GM19397 (cell line): ENCODE measurements around the gene PHTF2.
A peak's percentile ranks its signal among the peaks of the same experiment; 100 is the strongest.

Experiments
- ATAC-seq: cut with Tn5 transposase; IDR thresholded peaks from one replicate; pipeline ENCODE4 v1.9.1; 2021; ENCODE audit warnings: mild to moderate bottlenecking, moderate library complexity; ENCODE audit not compliant: unreplicated experiment

The PHTF2 gene

GRCh38 chr7:77791956-77792355 is 6.6 kb upstream of the PHTF2 start:
- ATAC-seq, result no peak

DNA sequence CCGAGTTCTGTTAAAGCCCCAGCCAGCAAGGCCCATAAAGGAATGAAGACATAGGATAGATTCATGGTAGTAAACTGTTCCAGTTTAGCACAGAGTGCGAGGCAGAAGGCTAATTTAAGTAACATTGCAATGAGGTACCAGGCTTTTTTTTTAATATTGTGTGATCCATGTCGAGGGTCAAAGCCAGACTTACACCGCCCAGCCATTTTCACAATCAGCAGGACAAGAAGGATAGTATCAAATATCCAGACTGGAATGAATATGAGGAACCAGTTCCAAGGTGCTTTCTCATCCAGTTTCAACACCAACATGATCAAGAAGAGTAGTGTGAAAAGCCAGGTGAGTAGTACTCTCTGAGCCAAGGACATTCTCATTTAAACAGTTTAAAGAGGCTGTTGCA is 4.6 kb upstream of the PHTF2 start:
- ATAC-seq, result no peak

GRCh38 chr7:77796109-77796508 is 2.5 kb upstream of the PHTF2 start:
- ATAC-seq, result no peak

GRCh38 chr7:77796960-77797359 is 1.6 kb upstream of the PHTF2 start:
- ATAC-seq, result no peak

DNA sequence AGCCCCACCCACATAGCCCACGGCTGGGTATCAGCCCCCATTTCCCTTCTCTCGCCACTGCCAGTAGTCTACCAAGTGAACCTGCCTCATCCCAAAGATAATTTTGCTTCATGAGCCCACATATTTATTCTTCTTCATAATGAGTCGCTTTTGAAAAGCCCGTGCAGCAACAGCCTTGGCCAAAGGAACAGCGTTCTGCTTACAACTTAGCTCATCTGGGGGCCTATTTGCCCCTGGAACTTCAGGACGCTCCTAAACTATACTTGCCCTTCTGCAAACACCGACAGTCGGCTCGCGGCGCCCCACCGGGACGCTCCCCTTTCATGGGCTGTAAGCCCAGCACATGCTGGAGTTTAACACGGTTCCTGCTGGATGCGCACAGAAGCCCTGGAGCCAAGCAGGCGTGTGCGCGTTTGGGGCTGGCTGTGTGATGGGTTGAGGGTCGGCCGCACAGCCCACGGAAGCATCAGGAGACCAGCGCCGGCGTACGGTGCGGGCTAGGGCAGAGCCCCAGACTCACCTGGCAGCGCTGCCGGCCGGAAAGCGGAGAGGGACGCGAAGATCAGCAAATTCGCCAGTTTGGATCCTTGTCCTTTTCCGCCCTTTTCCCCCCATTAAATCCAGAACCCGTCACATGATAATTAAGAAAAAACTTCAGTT is 709 bp upstream of the PHTF2 start:
- ATAC-seq, result peak; percentile 31

- ATAC-seq, result peak; percentile 3
These were observed 748 bp downstream of the PHTF2 start for GRCh38 chr7:77799078-77799964.

- ATAC-seq, result no peak
These were observed 1.6 kb downstream of the PHTF2 start for GRCh38 chr7:77800158-77800557.

DNA sequence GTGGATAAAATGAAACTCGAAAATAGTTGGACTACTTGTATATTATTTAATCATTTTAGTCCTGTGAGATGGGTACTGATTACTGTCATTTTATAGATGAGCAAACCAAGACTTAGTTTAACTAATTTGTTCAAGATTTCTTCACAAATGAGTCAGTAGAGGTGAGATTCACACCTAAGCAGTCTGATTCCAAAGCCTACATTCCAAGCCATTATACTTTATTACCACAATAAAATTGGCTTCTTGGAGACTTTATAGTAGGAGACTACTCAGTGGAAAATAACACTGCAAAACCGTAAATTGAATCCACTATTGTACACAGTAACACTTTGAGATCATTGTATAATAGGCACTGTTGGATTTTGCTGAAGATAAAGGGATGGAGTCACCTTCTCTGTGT is 2.2 kb downstream of the PHTF2 start:
- no peak for ATAC-seq

DNA sequence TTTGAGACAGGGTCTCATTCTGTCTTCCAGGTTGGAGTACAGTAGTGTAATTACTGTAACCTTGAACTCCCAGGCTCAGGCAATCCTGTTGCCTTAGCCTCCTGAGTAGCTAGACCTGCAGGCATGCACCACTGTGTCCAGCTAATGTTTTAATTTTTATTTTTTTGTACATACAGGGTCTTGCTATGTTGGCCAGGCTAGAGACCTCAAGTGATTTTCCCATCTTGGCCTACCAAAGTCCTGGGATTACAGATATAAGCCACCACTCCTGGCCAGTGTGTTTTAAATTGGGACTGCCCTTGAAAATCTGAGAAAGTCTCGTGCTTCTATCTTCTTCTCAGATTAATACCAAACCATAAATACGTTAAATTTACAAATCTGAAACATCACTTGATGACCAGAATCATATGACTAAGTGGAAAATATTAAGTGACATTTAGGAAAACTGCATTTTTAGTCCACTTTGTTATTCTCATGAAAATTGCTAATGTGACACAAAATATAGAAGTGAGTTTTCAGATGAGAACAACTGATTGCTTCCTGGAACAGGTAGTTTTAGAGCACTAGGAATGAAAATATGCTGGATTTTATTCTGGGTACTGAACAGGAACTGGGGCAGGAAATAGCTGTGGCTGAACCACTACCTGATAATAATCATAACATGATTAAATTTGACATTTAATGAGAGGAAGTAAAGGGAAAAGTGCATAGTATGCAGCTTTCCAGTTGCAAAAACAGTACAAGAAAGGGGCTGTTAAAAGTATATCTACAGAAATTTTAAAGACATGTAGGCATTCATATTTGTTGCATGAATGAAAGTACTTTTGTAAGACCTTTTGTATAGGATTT is 4.2 kb downstream of the PHTF2 start:
- no peak for ATAC-seq

- ATAC-seq, result no peak
These were observed 7.9 kb downstream of the PHTF2 start for GRCh38 chr7:77806425-77806824.

GRCh38 chr7:77808517-77808916 is 9.9 kb downstream of the PHTF2 start:
- ATAC-seq, result no peak

GRCh38 chr7:77811516-77812289 is 13.1 kb downstream of the PHTF2 start:
- no peak for ATAC-seq

DNA sequence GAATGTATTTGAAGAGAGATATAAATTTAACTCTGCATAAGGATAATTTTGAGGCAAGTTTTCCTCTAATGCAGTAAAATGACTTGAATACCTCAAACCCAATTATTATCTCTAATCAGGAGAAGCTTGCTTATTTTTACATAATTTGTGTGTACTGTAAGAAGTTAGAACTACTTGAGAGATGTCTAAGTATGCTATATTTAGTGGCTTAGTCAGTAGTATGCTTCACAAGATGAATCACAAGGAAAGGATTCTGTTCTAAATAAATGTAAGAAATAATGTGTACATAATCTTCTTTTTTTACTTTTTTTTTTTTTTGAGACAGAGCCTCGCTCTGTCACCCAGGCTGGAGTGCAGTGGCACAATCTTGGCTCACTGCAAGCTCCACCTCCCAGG is 13.7 kb downstream of the PHTF2 start:
- ATAC-seq, result no peak

DNA sequence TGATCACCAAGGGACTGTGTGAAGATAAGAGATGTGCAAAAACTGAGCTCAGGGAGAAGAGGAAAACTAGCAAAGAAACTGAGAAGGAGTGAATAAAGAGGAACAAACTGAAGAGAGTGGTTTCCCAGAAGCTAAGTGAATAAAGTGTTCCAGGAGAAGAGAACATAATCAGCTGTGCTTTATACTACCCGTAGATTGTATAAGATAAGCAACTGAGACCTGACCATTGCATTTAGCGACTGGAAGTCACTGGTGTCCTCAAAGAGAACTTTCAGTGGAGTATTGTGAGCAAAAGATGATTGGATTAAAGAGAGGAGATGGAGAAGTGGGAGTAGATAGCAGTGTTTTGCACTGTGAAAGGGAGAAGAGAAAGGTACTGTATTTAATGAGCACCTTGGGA is 14.6 kb downstream of the PHTF2 start:
- no peak for ATAC-seq

- no peak for ATAC-seq
These were observed 20.4 kb downstream of the PHTF2 start for GRCh38 chr7:77819021-77819420.

- no peak for ATAC-seq
These were observed 22.4 kb downstream of the PHTF2 start for GRCh38 chr7:77820967-77821366.

DNA sequence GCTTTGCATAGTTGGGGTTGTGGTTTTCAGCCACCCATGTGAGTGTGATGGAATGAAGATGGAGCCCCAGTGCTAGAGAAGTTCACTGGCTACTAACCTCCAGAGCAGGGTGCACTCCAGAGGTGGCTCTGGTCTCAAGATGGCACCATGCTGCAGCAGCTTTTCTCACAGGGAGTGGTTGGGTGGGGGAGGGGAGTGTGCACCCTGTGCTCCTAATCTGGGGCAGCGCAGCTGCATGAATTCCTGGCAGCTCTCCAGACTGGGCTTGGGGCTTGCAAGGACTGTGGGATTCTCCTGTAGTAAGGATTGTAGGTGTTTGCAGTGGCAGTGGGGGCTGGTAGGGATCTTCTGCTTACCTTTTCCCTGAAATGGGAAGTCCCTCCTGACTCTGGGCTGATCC is 23.7 kb downstream of the PHTF2 start:
- ATAC-seq, result no peak

DNA sequence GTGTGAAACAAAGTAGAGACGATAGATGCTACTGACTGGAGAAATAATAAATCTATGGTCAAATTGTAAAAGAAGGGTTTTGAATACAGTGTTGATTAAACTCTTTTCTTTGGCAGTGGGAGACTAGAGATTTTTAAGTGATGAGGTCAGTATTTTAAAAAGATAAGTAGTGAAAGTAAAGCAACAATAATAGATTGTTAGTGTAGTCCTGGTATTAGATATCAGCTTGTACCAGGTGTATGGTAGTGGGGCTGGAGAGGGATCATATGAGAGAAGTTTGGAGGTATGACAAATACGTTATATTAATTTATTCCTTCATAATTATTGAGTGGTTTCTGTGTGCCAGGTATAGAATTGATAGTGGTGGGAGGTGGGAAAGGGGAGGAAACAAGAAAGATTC is 25.2 kb downstream of the PHTF2 start:
- ATAC-seq, result no peak

- no peak for ATAC-seq
These were observed 26.1 kb downstream of the PHTF2 start for GRCh38 chr7:77824636-77825035.

DNA sequence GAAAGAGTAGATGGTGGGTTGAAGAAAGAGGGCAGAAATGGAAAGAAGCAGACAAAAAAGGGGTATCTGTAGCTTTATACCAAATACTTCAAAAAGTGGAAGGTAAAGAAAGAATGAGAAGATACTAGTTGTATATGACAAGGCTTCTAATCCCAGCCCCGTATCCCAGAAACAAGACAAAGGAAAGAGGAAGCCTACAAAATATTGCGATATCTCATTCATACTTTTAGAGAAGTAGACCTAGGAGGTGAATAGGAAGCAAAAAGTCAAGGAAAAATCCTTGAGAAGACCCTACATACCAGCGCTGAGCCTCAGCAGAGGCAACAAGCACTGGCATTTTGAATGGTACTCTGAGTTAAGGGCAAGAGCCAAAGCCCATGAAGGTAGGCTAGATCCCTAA is 26.6 kb downstream of the PHTF2 start:
- no peak for ATAC-seq

- no peak for ATAC-seq
These were observed 27.7 kb downstream of the PHTF2 start for GRCh38 chr7:77826300-77826699.
